ENCODE data around the gene SLC12A9. TPM values are rescaled to one million over a fixed set of nuclear protein-coding genes. Genes with fewer than 3 reads are reported as not detected.

The SLC12A9 gene
- total RNA-seq, 4 donors from 2014 or later = 21.0 to 46.2 (median 23.1) TPM

DNA sequence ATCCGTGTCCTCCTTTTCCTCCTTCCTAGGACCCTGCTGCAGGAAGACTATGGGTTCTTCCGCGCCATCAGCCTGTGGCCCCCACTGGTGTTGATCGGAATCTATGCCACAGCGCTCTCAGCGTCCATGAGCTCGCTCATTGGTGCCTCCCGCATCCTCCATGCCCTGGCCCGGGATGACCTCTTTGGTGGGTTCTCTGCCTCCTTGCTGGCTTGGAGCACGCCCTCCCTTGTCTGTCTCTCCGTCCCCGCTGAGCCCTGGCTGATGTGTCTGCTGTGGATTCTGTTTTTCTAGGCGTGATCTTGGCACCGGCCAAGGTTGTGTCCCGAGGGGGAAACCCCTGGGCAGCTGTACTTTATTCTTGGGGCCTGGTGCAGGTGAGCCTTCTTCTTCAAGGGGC is 7.3 kb downstream of the SLC12A9 start:
- Histone ChIP-seq H3K4me3 (no peak overlapping the region), H3K27me3 (no peaks in the 10 kb centered on the region), H3K27ac (no peak overlapping the region), H3K4me1 (peaks cover 0 to 4% (median 0%) of the 10 kb centered on the region in 4 donors), H3K9me3 (no peaks in the 10 kb centered on the region), H3K36me3 (no peaks in the 10 kb centered on the region)
- no peak for TF ChIP-seq EP300 (IDR thresholded peaks at IDR 0.05; ENCODE audit: low read depth)
- no peak for TF ChIP-seq POLR2A (IDR thresholded peaks at IDR 0.05)
- TF ChIP-seq POLR2AphosphoS5 (IDR thresholded peaks at IDR 0.05) = no peak
- TF ChIP-seq, protein P1, sequence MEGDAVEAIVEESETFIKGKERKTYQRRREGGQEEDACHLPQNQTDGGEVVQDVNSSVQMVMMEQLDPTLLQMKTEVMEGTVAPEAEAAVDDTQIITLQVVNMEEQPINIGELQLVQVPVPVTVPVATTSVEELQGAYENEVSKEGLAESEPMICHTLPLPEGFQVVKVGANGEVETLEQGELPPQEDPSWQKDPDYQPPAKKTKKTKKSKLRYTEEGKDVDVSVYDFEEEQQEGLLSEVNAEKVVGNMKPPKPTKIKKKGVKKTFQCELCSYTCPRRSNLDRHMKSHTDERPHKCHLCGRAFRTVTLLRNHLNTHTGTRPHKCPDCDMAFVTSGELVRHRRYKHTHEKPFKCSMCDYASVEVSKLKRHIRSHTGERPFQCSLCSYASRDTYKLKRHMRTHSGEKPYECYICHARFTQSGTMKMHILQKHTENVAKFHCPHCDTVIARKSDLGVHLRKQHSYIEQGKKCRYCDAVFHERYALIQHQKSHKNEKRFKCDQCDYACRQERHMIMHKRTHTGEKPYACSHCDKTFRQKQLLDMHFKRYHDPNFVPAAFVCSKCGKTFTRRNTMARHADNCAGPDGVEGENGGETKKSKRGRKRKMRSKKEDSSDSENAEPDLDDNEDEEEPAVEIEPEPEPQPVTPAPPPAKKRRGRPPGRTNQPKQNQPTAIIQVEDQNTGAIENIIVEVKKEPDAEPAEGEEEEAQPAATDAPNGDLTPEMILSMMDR (IDR thresholded peaks at IDR 0.05) = no peak
- intact Hi-C loops (cut with DNase I; ENCODE audit: low total_unique reads) (loop anchor here (10.0 kb wide), 1 partner anchor 155 kb away; the partner anchor contains the start of gene POP7), in situ Hi-C loops (cut with MboI; ENCODE audit: low pct_ligation_motif_present in 1 of 4, low pct_unique_long_range_greater_than_20kb in 1 of 4, low sequenced_read_pairs in 3 of 4) (loop anchor here in 3 of 4 donors (5.0 to 25.0 kb wide), 3 partner anchors 65 to 158 kb away; partner anchors contain the start of genes EPO (in 1 of the 3) and POP7 (in 1 of the 3))
- DNase-seq = no peak
- WGBS, 2 donors (ENCODE audit: low coverage in 1 of 2) = 82 to 89% methylated on average over 5 to 15 of the region's 15 CpGs

DNA sequence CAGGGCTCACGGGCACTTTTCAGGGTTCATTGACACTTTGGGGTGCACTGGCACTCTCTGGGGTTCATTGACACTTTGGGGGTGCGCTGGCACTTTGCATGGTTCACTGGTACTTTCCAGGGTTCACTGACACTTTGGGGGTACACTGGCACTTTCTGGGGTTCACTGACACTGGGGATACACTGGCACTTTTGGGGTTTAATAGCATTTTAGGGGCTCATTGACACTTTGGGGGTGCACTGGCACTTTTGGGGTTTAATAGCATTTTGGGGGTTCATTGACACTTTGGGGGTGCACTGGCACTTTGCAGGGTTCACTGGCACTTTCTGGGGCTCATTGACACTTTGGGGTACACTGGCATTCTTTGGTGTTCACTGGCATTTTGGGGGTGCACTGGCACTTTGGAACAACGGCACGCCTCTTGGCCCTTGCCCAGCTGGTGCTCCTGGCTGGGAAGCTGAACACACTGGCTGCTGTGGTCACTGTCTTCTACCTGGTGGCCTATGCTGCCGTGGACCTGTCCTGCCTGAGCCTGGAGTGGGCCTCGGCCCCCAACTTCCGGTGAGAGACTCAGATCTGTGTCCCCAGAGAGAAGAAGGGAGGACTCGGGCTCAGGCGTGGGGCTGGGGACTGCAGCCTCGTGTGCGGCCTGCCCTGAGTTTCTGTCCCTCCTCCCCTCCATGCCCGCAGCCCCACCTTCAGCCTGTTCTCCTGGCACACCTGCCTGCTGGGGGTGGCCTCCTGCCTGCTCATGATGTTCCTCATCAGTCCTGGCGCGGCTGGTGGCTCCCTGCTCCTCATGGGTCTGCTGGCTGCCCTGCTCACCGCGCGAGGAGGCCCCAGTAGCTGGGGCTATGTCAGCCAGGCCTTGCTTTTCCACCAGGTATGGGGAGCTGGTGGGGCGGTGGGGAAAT is 8.4 kb downstream of the SLC12A9 start:
- no peak overlapping the region for H3K4me3 ChIP-seq
- in situ Hi-C loops (cut with MboI; ENCODE audit: low pct_ligation_motif_present in 1 of 4, low pct_unique_long_range_greater_than_20kb in 1 of 4, low sequenced_read_pairs in 3 of 4) (loop anchor here in 1 of 4 donors (25.0 kb wide), 1 partner anchor 149 kb away; the partner anchor contains the start of genes EPO and POP7), intact Hi-C loops (cut with DNase I; ENCODE audit: low total_unique reads) (no loop called here)
- H3K4me1 ChIP-seq = peaks cover 0 to 10% (median 4%) of the 10 kb centered on the region in 4 donors
- TF ChIP-seq POLR2A (IDR thresholded peaks at IDR 0.05) (no peak), POLR2AphosphoS5 (IDR thresholded peaks at IDR 0.05) (no peak), EP300 (IDR thresholded peaks at IDR 0.05; ENCODE audit: low read depth) (no peak)
- TF ChIP-seq, protein P1 (IDR thresholded peaks at IDR 0.05) = no peak
- no peaks in the 10 kb centered on the region for H3K27me3 ChIP-seq
- 89 to 95% methylated on average over 4 to 18 of the region's 18 CpGs for WGBS, 2 donors (ENCODE audit: low coverage in 1 of 2)
- no peak overlapping the region for H3K27ac ChIP-seq
- no peak for DNase-seq
- H3K36me3 ChIP-seq = no peaks in the 10 kb centered on the region
- H3K9me3 ChIP-seq = no peaks in the 10 kb centered on the region

DNA sequence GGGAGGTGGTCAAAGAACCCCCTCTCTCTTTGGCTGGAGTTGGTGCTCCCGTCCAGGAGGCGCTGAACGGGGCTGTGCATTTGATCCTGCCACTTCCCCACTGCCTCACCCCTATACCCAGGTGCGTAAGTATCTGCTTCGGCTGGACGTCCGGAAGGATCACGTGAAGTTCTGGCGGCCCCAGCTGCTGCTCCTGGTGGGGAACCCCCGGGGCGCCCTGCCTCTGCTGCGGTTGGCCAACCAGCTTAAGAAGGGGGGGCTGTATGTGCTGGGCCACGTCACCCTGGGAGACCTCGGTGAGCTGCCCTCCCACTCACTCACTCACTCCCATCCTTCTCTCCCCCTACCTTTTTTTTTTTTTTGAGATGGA is 9.1 kb downstream of the SLC12A9 start:
- H3K4me3 ChIP-seq = no peak overlapping the region
- DNase-seq = no peak
- H3K27ac ChIP-seq = no peak overlapping the region
- WGBS, 2 donors (ENCODE audit: low coverage in 1 of 2) = 96% methylated on average over 13 of the region's 14 CpGs; no CpG with 5 or more reads in 1 of the 2 donors
- in situ Hi-C loops (cut with MboI; ENCODE audit: low pct_ligation_motif_present in 1 of 4, low pct_unique_long_range_greater_than_20kb in 1 of 4, low sequenced_read_pairs in 3 of 4) = loop anchor here in 1 of 4 donors (25.0 kb wide), 1 partner anchor 149 kb away; the partner anchor contains the start of genes EPO and POP7
- peaks cover 4 to 17% (median 11%) of the 10 kb centered on the region in 4 donors for H3K4me1 ChIP-seq
- intact Hi-C loops (cut with DNase I; ENCODE audit: low total_unique reads) = no loop called here
- no peaks in the 10 kb centered on the region for H3K9me3 ChIP-seq
- H3K36me3 ChIP-seq = no peaks in the 10 kb centered on the region
- TF ChIP-seq EP300 (IDR thresholded peaks at IDR 0.05; ENCODE audit: low read depth) (no peak), POLR2A (IDR thresholded peaks at IDR 0.05) (no peak), POLR2AphosphoS5 (IDR thresholded peaks at IDR 0.05) (no peak)
- TF ChIP-seq, protein P1 (IDR thresholded peaks at IDR 0.05) = no peak
- no peaks in the 10 kb centered on the region for H3K27me3 ChIP-seq

DNA sequence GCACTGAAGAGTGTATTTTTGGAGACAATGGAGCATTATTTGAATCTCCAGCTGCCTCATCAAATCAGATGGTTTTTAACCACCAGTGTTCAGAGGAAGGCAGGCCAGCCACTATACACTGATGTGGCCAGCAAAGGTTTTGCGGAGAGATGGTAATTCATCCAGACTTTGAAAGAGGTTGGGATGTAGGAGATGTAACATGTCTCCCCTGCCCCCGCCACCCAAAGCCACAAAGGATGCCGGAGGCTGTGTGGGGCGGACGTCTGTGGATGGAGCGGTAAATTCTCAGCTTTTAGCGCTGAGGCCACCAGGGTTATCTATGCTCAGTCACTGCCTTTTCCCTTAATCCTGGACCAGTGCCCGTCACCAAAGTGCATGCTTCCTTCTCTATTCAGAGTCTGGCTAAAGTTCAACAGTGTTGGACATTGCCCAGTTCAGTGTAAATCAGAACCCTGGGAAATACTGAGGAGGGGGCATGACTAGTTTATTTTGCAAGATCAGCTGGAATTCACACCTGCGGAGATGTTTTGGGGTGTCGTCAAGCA is 11.0 kb downstream of the SLC12A9 start:
- no peaks in the 10 kb centered on the region for H3K36me3 ChIP-seq
- H3K9me3 ChIP-seq = no peaks in the 10 kb centered on the region
- no peak overlapping the region for H3K4me3 ChIP-seq
- in situ Hi-C loops (cut with MboI; ENCODE audit: low pct_ligation_motif_present in 1 of 4, low pct_unique_long_range_greater_than_20kb in 1 of 4, low sequenced_read_pairs in 3 of 4) (loop anchor here in 1 of 4 donors (25.0 kb wide), 1 partner anchor 151 kb away; the partner anchor contains the start of genes EPO and POP7), intact Hi-C loops (cut with DNase I; ENCODE audit: low total_unique reads) (no loop called here)
- TF ChIP-seq, protein P1 (IDR thresholded peaks at IDR 0.05) = no peak
- TF ChIP-seq EP300 (IDR thresholded peaks at IDR 0.05; ENCODE audit: low read depth) = no peak
- TF ChIP-seq POLR2AphosphoS5 (IDR thresholded peaks at IDR 0.05) = no peak
- TF ChIP-seq POLR2A (IDR thresholded peaks at IDR 0.05) = no peak
- no peak for DNase-seq
- 42 to 61% methylated on average over 2 to 10 of the region's 10 CpGs for WGBS, 2 donors (ENCODE audit: low coverage in 1 of 2)
- H3K4me1 ChIP-seq = peaks cover 8 to 35% (median 26%) of the 10 kb centered on the region in 4 donors
- no peaks in the 10 kb centered on the region for H3K27me3 ChIP-seq
- no peak overlapping the region for H3K27ac ChIP-seq
